HL-60 (cell line): ENCODE data around the gene CCDC191.

ENCODE experiments used
- DNase-seq, 2 experiments: peaks; one replicate each; pipeline ENCODE4 v3.0.0-alpha.2; 2010 to 2020; ENCODE audit warnings: low read depth in 1 of 2, low spot score in 1 of 2
- H3K27ac ChIP-seq: fragments of 250-450 bp; sonication (Bioruptor Pico); replicated peaks from 2 replicates; pipeline ENCODE4 v1.5.1; 2020; ENCODE audit warnings: mild to moderate bottlenecking, moderate library complexity
- H3K27me3 ChIP-seq: fragments of 250-450 bp; sonication (Bioruptor Pico); 2 replicates; pipeline ENCODE4 v1.5.1; 2021; ENCODE audit warnings: mild to moderate bottlenecking, moderate library complexity; ENCODE audit not compliant: insufficient read depth, poor library complexity, severe bottlenecking
- H3K4me3 ChIP-seq: replicated peaks from 2 replicates; pipeline ENCODE4 v1.5.1; 2011; ENCODE audit warnings: mild to moderate bottlenecking, control low read depth, low read length; ENCODE audit not compliant: insufficient read depth
- GABPA ChIP-seq: IDR thresholded peaks from 2 replicates; pipeline ENCODE4 v1.6.1; 2012; ENCODE audit warnings: low read depth
- POLR2AphosphoS5 ChIP-seq: IDR thresholded peaks from 2 replicates; pipeline ENCODE4 v1.6.1; 2012; ENCODE audit warnings: low read depth
- SPI1 ChIP-seq: IDR thresholded peaks from 2 replicates; pipeline ENCODE4 v1.6.1; 2012; ENCODE audit warnings: low read depth, mild to moderate bottlenecking, borderline replicate concordance
- TF ChIP-seq, protein P1 (sequence below): IDR thresholded peaks from one replicate; pipeline ENCODE4 v1.5.1; 2011; ENCODE audit warnings: low read length, control low read depth, inconsistent platforms; ENCODE audit not compliant: insufficient read depth
- TF ChIP-seq, protein P2 (sequence below): IDR thresholded peaks from 2 replicates; pipeline ENCODE4 v1.6.1; 2012; ENCODE audit warnings: low read depth; ENCODE audit not compliant: insufficient replicate concordance

CCDC191 gene

DNA sequence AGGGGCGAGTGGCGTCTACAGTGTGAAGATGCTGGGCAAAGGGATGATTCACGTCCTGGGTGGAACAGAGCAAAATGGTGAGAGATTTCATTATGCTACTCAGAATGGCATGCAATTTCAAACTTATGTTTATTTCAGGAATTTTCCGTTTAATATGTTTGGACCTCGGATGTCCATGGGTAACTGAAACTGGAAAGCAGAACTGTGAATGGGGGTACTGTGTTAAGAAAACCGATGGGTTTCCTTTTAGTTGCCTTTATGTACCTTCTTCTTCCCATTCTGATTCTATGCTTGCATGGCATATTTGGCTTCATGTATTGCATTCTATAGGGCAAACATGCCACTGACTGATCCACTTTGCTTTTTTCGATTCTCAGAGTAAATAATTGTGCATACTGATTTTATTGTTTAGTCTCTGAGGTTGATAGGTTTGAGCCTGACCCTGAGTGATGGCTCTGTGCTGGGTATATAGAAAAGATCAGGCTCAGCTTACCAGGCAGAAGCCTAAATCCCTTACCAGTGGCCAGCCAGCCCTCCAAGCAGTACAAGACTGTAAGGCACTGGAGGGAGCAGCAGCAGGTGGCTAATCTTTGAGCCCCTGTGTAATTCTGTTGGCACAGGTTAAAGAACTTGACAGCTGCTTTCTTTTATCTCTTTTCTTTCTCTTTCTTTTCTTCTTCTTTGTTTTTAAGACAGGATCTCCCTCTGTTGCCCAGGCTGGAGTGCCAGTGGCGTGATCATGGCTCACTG lies 4.8 kb upstream of the CCDC191 start:
- no peaks in the 10 kb centered on the region for H3K27me3 ChIP-seq
- no peak for DNase-seq
- no peak overlapping the region for H3K27ac ChIP-seq
- TF ChIP-seq, protein P1, sequence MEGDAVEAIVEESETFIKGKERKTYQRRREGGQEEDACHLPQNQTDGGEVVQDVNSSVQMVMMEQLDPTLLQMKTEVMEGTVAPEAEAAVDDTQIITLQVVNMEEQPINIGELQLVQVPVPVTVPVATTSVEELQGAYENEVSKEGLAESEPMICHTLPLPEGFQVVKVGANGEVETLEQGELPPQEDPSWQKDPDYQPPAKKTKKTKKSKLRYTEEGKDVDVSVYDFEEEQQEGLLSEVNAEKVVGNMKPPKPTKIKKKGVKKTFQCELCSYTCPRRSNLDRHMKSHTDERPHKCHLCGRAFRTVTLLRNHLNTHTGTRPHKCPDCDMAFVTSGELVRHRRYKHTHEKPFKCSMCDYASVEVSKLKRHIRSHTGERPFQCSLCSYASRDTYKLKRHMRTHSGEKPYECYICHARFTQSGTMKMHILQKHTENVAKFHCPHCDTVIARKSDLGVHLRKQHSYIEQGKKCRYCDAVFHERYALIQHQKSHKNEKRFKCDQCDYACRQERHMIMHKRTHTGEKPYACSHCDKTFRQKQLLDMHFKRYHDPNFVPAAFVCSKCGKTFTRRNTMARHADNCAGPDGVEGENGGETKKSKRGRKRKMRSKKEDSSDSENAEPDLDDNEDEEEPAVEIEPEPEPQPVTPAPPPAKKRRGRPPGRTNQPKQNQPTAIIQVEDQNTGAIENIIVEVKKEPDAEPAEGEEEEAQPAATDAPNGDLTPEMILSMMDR = no peak
- TF ChIP-seq, protein P2, sequence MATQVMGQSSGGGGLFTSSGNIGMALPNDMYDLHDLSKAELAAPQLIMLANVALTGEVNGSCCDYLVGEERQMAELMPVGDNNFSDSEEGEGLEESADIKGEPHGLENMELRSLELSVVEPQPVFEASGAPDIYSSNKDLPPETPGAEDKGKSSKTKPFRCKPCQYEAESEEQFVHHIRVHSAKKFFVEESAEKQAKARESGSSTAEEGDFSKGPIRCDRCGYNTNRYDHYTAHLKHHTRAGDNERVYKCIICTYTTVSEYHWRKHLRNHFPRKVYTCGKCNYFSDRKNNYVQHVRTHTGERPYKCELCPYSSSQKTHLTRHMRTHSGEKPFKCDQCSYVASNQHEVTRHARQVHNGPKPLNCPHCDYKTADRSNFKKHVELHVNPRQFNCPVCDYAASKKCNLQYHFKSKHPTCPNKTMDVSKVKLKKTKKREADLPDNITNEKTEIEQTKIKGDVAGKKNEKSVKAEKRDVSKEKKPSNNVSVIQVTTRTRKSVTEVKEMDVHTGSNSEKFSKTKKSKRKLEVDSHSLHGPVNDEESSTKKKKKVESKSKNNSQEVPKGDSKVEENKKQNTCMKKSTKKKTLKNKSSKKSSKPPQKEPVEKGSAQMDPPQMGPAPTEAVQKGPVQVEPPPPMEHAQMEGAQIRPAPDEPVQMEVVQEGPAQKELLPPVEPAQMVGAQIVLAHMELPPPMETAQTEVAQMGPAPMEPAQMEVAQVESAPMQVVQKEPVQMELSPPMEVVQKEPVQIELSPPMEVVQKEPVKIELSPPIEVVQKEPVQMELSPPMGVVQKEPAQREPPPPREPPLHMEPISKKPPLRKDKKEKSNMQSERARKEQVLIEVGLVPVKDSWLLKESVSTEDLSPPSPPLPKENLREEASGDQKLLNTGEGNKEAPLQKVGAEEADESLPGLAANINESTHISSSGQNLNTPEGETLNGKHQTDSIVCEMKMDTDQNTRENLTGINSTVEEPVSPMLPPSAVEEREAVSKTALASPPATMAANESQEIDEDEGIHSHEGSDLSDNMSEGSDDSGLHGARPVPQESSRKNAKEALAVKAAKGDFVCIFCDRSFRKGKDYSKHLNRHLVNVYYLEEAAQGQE = no peak
- TF ChIP-seq POLR2AphosphoS5 = no peak
- TF ChIP-seq GABPA = no peak
- no peak for TF ChIP-seq SPI1
- no peak overlapping the region for H3K4me3 ChIP-seq

DNA sequence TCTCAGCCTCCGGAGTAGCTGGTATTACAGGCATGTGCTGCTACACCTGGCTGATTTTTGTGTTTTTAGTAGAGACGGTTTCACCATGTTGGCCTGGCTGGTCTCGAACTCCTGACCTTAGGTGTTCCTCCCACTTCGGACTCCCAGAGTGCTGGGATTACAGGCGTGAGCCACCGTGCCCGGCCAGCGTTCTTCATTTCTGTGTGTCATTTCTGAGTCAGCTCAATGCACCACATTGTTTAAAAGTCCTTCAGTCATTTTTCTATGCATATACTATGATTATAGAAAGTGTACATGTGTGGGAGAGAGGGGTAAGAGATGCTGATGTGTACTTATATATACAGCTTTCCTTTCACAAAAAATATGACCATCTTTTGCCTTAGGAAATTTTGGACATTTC lies 2.3 kb upstream of the CCDC191 start:
- no peak for DNase-seq
- Histone ChIP-seq H3K27ac (no peak overlapping the region), H3K4me3 (no peak overlapping the region), H3K27me3 (no peaks in the 10 kb centered on the region)
- no peak for TF ChIP-seq SPI1
- TF ChIP-seq GABPA = no peak
- TF ChIP-seq, protein P1 = no peak

DNA sequence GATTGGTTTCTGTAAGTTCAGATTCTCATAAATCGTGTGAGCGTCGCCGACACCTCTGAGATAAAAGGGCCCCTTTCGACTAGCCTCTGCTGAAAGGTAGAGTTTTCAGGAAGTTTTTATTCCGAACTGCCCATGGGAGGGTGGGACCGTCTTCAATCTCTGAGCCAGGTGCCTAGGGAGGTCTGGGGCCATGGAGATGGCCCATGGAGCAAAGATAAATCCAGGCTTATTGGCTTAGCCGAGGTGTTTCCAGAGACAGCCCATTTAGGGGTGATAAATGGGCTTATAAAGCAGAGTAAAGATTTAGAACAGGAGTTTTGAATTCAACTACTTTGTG lies 653 bp upstream of the CCDC191 start:
- no peak for DNase-seq
- TF ChIP-seq, protein P1 = no peak
- no peak for TF ChIP-seq POLR2AphosphoS5
- no peak for TF ChIP-seq GABPA
- TF ChIP-seq SPI1 = 0 out of 2 replicates have a peak, but pooled peaks have one; percentile 5
- peak overlapping the region; percentile 69 for H3K4me3 ChIP-seq

GRCh38 chr3:114052216-114052615 lies 4.1 kb downstream of the CCDC191 start:
- TF ChIP-seq, protein P2 = no peak
- TF ChIP-seq SPI1 (no peak), GABPA (no peak), POLR2AphosphoS5 (no peak)
- TF ChIP-seq, protein P1 = no peak
- no peak overlapping the region for H3K27ac ChIP-seq
- no peaks in the 10 kb centered on the region for H3K27me3 ChIP-seq
- DNase-seq = no peak
- no peak overlapping the region for H3K4me3 ChIP-seq

More for the DNA sequence above, 653 bp upstream of the CCDC191 start:
- Histone ChIP-seq H3K27me3 (no peaks in the 10 kb centered on the region), H3K27ac (peak overlapping the region; percentile 84)
